Anterior cingulate cortex (tissue), 58 donors: ENCODE results near the gene CNN2.

Experiments used
- DNase-seq, 58 donors: peaks; one replicate each; lab custom pipeline; 2025; lab: John Stamatoyannopoulos, UW

The CNN2 gene

GRCh38 chr19:1009041-1009980 is 17.1 kb upstream of the CNN2 start:
- DNase-seq: peak in 1 of 58 donors; percentile 1

- DNase-seq: no peak
Observed at GRCh38 chr19:1009981-1010538, 16.3 kb upstream of the CNN2 start.

- DNase-seq: no peak
Observed at GRCh38 chr19:1010586-1011510, 15.6 kb upstream of the CNN2 start.

- no peak for DNase-seq
Observed at GRCh38 chr19:1011831-1012333, 14.5 kb upstream of the CNN2 start.

GRCh38 chr19:1012334-1012733 is 14.1 kb upstream of the CNN2 start:
- DNase-seq: no peak

- no peak for DNase-seq
Observed at GRCh38 chr19:1013218-1013617, 13.2 kb upstream of the CNN2 start.

- no peak for DNase-seq
Observed at GRCh38 chr19:1014161-1015060, 12.0 kb upstream of the CNN2 start.

- DNase-seq: no peak
Observed at GRCh38 chr19:1015061-1015781, 11.2 kb upstream of the CNN2 start.

- no peak for DNase-seq
Observed at GRCh38 chr19:1015782-1016646, 10.4 kb upstream of the CNN2 start.

GRCh38 chr19:1016647-1017114 is 9.7 kb upstream of the CNN2 start:
- DNase-seq: peak in 2 of 58 donors; percentile 14 to 19

GRCh38 chr19:1017115-1017905 is 9.1 kb upstream of the CNN2 start:
- no peak for DNase-seq

- no peak for DNase-seq
Observed at GRCh38 chr19:1017906-1018305, 8.5 kb upstream of the CNN2 start.

- no peak for DNase-seq
Observed at GRCh38 chr19:1018393-1018792, 8.0 kb upstream of the CNN2 start.

- DNase-seq: no peak
Observed at GRCh38 chr19:1018932-1019615, 7.3 kb upstream of the CNN2 start.

- DNase-seq: no peak
Observed at GRCh38 chr19:1019616-1019961, 6.8 kb upstream of the CNN2 start.
